ENCODE measurements around the gene TBC1D20.

GRCh38 chr20:504632-505075 is 42.3 kb upstream of the TBC1D20 start:
- TF ChIP-seq POLR2A (IDR thresholded peaks at IDR 0.05; ENCODE audit: extremely low read depth, insufficient read length) (no peak), CTCF (IDR thresholded peaks at IDR 0.05; ENCODE audit: low read depth, low read length) (no peak), MAX (IDR thresholded peaks at IDR 0.05; ENCODE audit: low read depth, low read length) (no peak)
